Ishikawa (cell line): ENCODE measurements around the gene CUL9.

Experiments
- CEBPB ChIP-seq: IDR thresholded peaks from 2 replicates; pipeline ENCODE4 v1.6.1; 2012
- CREB1 ChIP-seq: IDR thresholded peaks from 2 replicates; pipeline ENCODE4 v1.6.1; 2012; ENCODE audit warnings: low read depth
- EGR1 ChIP-seq: IDR thresholded peaks from 2 replicates; pipeline ENCODE4 v1.6.1; 2012
- EP300 ChIP-seq: IDR thresholded peaks from 2 replicates; pipeline ENCODE4 v1.6.1; 2012; ENCODE audit warnings: borderline replicate concordance
- FOXM1 ChIP-seq: IDR thresholded peaks from 2 replicates; pipeline ENCODE4 v1.6.1; 2012; ENCODE audit warnings: low read depth, borderline replicate concordance
- NFIC ChIP-seq: IDR thresholded peaks from 2 replicates; pipeline ENCODE4 v1.6.1; 2012
- RAD21 ChIP-seq: IDR thresholded peaks from 2 replicates; pipeline ENCODE4 v1.6.1; 2012; ENCODE audit warnings: low read depth
- TAF1 ChIP-seq: IDR thresholded peaks from 2 replicates; pipeline ENCODE4 v1.6.1; 2012; ENCODE audit warnings: low read depth, mild to moderate bottlenecking
- TCF12 ChIP-seq: IDR thresholded peaks from 2 replicates; pipeline ENCODE4 v1.6.1; 2012; ENCODE audit warnings: low read depth
- TEAD4 ChIP-seq: IDR thresholded peaks from 2 replicates; pipeline ENCODE4 v1.6.1; 2012
- USF1 ChIP-seq: IDR thresholded peaks from 2 replicates; pipeline ENCODE4 v1.6.1; 2012
- YY1 ChIP-seq: IDR thresholded peaks from 2 replicates; pipeline ENCODE4 v1.6.1; 2012; ENCODE audit warnings: low read depth
- ZBTB7A ChIP-seq: IDR thresholded peaks from 2 replicates; pipeline ENCODE4 v1.6.1; 2012; ENCODE audit warnings: low read depth
- TF ChIP-seq, protein P1 (sequence below): IDR thresholded peaks from 2 replicates; pipeline ENCODE4 v1.6.1; 2012; ENCODE audit warnings: low read depth, mild to moderate bottlenecking
- TF ChIP-seq, protein P2 (sequence below): IDR thresholded peaks from 2 replicates; pipeline ENCODE4 v1.6.1; 2012

The CUL9 gene

DNA sequence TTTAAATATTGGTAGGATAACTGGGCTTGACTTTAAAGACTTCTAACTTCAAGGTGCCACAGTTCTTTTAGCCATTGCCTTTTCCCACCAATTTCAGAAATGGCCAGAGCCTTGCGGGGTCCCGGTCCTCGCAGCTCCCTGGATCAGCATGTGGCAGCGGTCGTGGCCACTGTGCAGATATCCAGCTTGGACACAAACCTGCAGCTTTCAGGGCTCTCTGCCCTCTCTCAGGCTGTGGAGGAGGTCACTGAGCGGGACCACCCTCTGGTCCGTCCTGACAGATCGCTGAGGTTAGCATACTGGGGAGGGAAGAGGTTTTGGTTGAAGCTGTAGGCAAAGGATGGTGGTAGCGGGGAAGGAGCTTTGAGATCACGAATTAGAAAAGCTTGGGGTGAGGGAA lies 6.4 kb downstream of the CUL9 start:
- TF ChIP-seq CEBPB (no peak), ZBTB7A (no peak), EP300 (no peak), EGR1 (no peak), TAF1 (no peak)

GRCh38 chr6:43189776-43190304 lies 7.8 kb downstream of the CUL9 start:
- TF ChIP-seq TCF12 (no peak), ZBTB7A (no peak), TAF1 (no peak), FOXM1 (no peak), CEBPB (no peak), RAD21 (no peak), CREB1 (no peak), YY1 (no peak)
- TF ChIP-seq, protein P1, sequence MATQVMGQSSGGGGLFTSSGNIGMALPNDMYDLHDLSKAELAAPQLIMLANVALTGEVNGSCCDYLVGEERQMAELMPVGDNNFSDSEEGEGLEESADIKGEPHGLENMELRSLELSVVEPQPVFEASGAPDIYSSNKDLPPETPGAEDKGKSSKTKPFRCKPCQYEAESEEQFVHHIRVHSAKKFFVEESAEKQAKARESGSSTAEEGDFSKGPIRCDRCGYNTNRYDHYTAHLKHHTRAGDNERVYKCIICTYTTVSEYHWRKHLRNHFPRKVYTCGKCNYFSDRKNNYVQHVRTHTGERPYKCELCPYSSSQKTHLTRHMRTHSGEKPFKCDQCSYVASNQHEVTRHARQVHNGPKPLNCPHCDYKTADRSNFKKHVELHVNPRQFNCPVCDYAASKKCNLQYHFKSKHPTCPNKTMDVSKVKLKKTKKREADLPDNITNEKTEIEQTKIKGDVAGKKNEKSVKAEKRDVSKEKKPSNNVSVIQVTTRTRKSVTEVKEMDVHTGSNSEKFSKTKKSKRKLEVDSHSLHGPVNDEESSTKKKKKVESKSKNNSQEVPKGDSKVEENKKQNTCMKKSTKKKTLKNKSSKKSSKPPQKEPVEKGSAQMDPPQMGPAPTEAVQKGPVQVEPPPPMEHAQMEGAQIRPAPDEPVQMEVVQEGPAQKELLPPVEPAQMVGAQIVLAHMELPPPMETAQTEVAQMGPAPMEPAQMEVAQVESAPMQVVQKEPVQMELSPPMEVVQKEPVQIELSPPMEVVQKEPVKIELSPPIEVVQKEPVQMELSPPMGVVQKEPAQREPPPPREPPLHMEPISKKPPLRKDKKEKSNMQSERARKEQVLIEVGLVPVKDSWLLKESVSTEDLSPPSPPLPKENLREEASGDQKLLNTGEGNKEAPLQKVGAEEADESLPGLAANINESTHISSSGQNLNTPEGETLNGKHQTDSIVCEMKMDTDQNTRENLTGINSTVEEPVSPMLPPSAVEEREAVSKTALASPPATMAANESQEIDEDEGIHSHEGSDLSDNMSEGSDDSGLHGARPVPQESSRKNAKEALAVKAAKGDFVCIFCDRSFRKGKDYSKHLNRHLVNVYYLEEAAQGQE = no peak
- TF ChIP-seq, protein P2, sequence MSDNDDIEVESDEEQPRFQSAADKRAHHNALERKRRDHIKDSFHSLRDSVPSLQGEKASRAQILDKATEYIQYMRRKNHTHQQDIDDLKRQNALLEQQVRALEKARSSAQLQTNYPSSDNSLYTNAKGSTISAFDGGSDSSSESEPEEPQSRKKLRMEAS = no peak

DNA sequence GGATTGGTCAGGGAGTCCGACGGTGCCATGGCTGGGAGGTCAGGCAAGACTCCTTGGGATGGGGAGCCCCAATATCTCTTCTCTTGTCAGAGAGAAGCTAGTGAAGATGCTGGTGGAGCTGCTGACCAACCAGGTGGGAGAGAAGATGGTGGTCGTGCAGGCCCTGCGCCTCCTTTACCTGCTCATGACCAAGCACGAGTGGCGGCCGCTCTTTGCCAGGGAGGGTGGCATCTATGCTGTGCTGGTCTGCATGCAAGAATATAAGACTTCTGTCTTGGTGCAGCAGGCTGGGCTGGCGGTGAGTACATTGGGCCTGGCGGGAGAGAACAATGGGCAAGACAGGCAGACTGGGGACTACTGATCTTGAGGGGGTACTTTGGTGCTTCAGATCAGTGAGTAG lies 10.9 kb downstream of the CUL9 start:
- no peak for TF ChIP-seq USF1
- TF ChIP-seq TCF12 = no peak
- no peak for TF ChIP-seq ZBTB7A

DNA sequence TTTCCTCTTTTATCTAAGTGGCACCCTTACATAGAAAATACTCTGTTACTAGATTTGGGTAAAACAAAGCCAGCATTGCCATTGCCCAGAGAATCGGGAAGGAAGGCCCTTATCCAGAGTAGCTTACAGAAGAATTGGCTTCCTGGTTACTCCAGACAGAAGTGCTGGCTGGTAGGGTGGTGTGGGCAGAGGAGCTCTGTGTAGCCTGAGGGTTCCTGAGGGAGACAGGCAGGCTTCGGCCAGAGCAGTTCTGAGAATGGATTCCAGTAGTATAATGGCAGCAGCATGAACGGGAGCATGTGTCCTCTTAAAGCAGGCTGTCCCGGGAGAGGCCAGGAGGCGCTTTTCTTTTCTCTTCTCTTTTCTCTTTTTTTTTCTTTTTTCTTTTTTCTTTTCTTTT lies 11.9 kb downstream of the CUL9 start:
- TF ChIP-seq CREB1 = no peak
- TF ChIP-seq USF1 = no peak
- TF ChIP-seq, protein P1 = no peak
- no peak for TF ChIP-seq RAD21
- TF ChIP-seq, protein P2 = no peak
- no peak for TF ChIP-seq CEBPB

- TF ChIP-seq YY1 (no peak), NFIC (no peak), CREB1 (no peak), TAF1 (no peak), TCF12 (no peak), FOXM1 (no peak), CEBPB (no peak)
- TF ChIP-seq, protein P1 = no peak
Measured at GRCh38 chr6:43196337-43196736, 14.3 kb downstream of the CUL9 start.

DNA sequence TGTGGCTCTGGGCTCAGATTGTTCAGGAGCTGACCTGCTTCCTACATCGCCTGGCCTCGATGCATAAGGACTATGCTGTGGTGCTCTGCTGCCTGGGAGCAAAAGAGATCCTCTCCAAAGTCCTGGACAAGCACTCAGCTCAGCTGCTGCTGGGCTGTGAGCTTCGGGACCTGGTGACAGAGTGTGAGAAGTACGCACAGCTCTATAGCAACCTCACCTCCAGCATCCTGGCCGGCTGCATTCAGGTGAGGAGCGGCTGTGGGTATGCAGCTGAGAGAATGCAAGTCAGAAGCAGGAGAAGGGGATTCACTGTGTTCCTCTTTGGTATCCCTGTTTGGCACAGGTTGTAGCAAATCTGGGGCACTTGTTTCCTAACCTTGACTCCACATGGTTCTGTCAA lies 17.9 kb downstream of the CUL9 start:
- TF ChIP-seq NFIC = no peak
- TF ChIP-seq, protein P2 = no peak
- no peak for TF ChIP-seq TCF12
- TF ChIP-seq, protein P1 = no peak
- TF ChIP-seq RAD21 = no peak
- TF ChIP-seq USF1 = no peak
- no peak for TF ChIP-seq YY1
- TF ChIP-seq EGR1 = no peak
- TF ChIP-seq EP300 = no peak
- no peak for TF ChIP-seq CREB1
- no peak for TF ChIP-seq CEBPB
- TF ChIP-seq TAF1 = no peak
- TF ChIP-seq FOXM1 = no peak
- TF ChIP-seq TEAD4 = no peak
- TF ChIP-seq ZBTB7A = no peak
